C4-2B (cell line): Measurements from ENCODE around the gene SOS1.

Experiments
- H3K27ac ChIP-seq: fragments of 450-650 bp; 2 replicates; pipeline ENCODE4 v1.5.1; 2017
- CTCF ChIP-seq: fragments of 450-650 bp; conservative IDR thresholded peaks from 2 replicates; pipeline ENCODE4 v1.5.1; 2017; ENCODE audit warnings: mild to moderate bottlenecking
- ZFX ChIP-seq: fragments of 450-650 bp; IDR thresholded peaks from 2 replicates; pipeline ENCODE4 v1.6.1; 2017

SOS1 gene

GRCh38 chr2:39094717-39095363 lies 26.0 kb downstream of the SOS1 start:
- no peak overlapping the region for H3K27ac ChIP-seq
- no peak for TF ChIP-seq CTCF
- no peak for TF ChIP-seq ZFX

- no peak overlapping the region for H3K27ac ChIP-seq
- no peak for TF ChIP-seq CTCF
- no peak for TF ChIP-seq ZFX
Measured at GRCh38 chr2:39093218-39093898, 27.5 kb downstream of the SOS1 start.

- H3K27ac ChIP-seq: no peak overlapping the region
- no peak for TF ChIP-seq ZFX
- TF ChIP-seq CTCF: no peak
Measured at GRCh38 chr2:39091543-39091942, 29.3 kb downstream of the SOS1 start.

GRCh38 chr2:39091063-39091462 lies 29.8 kb downstream of the SOS1 start:
- TF ChIP-seq CTCF (no peak), ZFX (no peak)
- no peak overlapping the region for H3K27ac ChIP-seq

- no peak for TF ChIP-seq ZFX
- no peak for TF ChIP-seq CTCF
- no peak overlapping the region for H3K27ac ChIP-seq
Measured at GRCh38 chr2:39080152-39080551, 40.7 kb downstream of the SOS1 start.

- TF ChIP-seq CTCF (no peak), ZFX (no peak)
- no peak overlapping the region for H3K27ac ChIP-seq
Measured at GRCh38 chr2:39069890-39070465, 50.9 kb downstream of the SOS1 start.

GRCh38 chr2:39069136-39069515 lies 51.7 kb downstream of the SOS1 start:
- H3K27ac ChIP-seq: no peak overlapping the region
- TF ChIP-seq CTCF (no peak), ZFX (no peak)
